GM12865 (cell line): ENCODE results near the gene PLA2G6.

Source experiments
- DNase-seq: peaks from one replicate; pipeline ENCODE4 v3.0.0; 2010; ENCODE audit warnings: low read depth
- H3K4me3 ChIP-seq: 2 replicates; pipeline ENCODE4 v1.5.1; 2011; ENCODE audit warnings: mild to moderate bottlenecking, low read depth, low read length, control low read depth
- CTCF ChIP-seq: IDR thresholded peaks from 2 replicates; pipeline ENCODE4 v1.5.1; 2011; ENCODE audit warnings: low read length, control low read depth, low read depth, inconsistent platforms; ENCODE audit not compliant: insufficient read depth; ENCODE audit errors: missing control alignments

The PLA2G6 gene

GRCh38 chr22:38098410-38099249 is 83.0 kb downstream of the PLA2G6 start:
- no peak for TF ChIP-seq CTCF
- no peak overlapping the region for H3K4me3 ChIP-seq
- no peak for DNase-seq

GRCh38 chr22:38097557-38098409 is 83.8 kb downstream of the PLA2G6 start:
- TF ChIP-seq CTCF = peak; percentile 23
- DNase-seq = peak; percentile 20
- H3K4me3 ChIP-seq = no peak overlapping the region

- TF ChIP-seq CTCF = no peak
- DNase-seq = no peak
- no peak overlapping the region for H3K4me3 ChIP-seq
These were observed 84.6 kb downstream of the PLA2G6 start for GRCh38 chr22:38097058-38097457.

- DNase-seq = no peak
- no peak for TF ChIP-seq CTCF
- H3K4me3 ChIP-seq = no peak overlapping the region
These were observed 92.2 kb downstream of the PLA2G6 start for GRCh38 chr22:38089474-38089851.

- no peak for DNase-seq
- no peak overlapping the region for H3K4me3 ChIP-seq
- TF ChIP-seq CTCF = no peak
These were observed 92.8 kb downstream of the PLA2G6 start for GRCh38 chr22:38088629-38089473.

- no peak for DNase-seq
- H3K4me3 ChIP-seq = no peak overlapping the region
- TF ChIP-seq CTCF = no peak
These were observed 93.8 kb downstream of the PLA2G6 start for GRCh38 chr22:38087855-38088254.
